ENCODE data around the gene MYO1B.

The MYO1B gene

DNA sequence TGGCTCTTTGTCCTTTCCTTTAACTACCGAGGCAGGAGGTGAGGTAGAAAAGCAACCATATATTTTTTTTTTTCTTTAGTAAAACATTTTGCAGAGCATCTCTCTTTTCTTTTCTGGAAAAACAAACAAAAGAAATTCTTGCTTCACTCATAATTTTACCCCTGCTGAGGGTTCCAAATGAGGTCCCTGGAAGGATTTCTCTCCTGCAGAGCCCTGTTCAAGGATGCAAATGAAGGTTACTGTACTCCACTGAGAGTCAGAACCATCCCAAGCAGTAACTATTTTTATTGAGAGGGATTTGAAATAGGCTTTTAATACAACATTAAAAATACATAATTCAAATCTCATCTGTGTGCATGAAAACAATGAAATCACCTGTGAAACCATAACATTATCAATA lies 19.5 kb upstream of the MYO1B start:
- Histone ChIP-seq H3K36me3 (ENCODE audit: control insufficient read depth, insufficient read depth, low read length) (no peaks in the 10 kb centered on the region), H3K4me3 (ENCODE audit: low read length) (no peak overlapping the region), H3K9me3 (ENCODE audit: control insufficient read depth, insufficient read depth, low read length) (no peaks in the 10 kb centered on the region), H3K27me3 (ENCODE audit: control insufficient read depth, insufficient read depth, low read length) (no peaks in the 10 kb centered on the region), H3K4me1 (ENCODE audit: control insufficient read depth, insufficient read depth, low read length) (peaks cover 2% of the 10 kb centered on the region; the same call in 1 of the 2 replicates), H3K27ac (ENCODE audit: low read length) (no peak overlapping the region)
- WGBS (ENCODE audit: insufficient coverage, insufficient read length): no CpG with 5 or more reads among the region's 1 CpG
- DNase-seq (ENCODE audit: low read depth, low spot score): no peak

DNA sequence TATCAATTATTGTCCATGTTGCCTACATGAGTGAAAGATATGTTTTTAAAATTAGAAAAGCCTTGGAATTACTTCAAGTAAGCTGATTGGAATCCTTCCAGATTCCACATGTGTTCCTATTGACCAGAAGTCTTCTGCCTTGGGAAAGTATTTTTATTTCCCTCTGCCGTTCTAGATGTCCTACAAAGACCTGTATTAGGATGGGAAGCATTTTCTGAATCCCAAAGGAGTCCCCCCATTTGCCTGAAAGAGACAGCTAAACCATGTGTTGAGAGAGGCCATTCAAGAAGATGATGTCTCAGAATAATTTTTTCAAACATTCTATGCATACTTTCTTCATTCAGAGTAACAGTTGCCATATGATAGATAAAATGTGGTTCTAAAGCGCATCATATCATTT lies 19.0 kb upstream of the MYO1B start:
- H3K36me3 ChIP-seq (ENCODE audit: control insufficient read depth, insufficient read depth, low read length): no peaks in the 10 kb centered on the region
- DNase-seq (ENCODE audit: low read depth, low spot score): no peak
- H3K9me3 ChIP-seq (ENCODE audit: control insufficient read depth, insufficient read depth, low read length): no peaks in the 10 kb centered on the region
- H3K4me1 ChIP-seq (ENCODE audit: control insufficient read depth, insufficient read depth, low read length): peaks cover 2% of the 10 kb centered on the region; the same call in 1 of the 2 replicates
- no CpG with 5 or more reads among the region's 2 CpGs for WGBS (ENCODE audit: insufficient coverage, insufficient read length)
- H3K27me3 ChIP-seq (ENCODE audit: control insufficient read depth, insufficient read depth, low read length): no peaks in the 10 kb centered on the region
- H3K4me3 ChIP-seq (ENCODE audit: low read length): no peak overlapping the region
- H3K27ac ChIP-seq (ENCODE audit: low read length): no peak overlapping the region

DNA sequence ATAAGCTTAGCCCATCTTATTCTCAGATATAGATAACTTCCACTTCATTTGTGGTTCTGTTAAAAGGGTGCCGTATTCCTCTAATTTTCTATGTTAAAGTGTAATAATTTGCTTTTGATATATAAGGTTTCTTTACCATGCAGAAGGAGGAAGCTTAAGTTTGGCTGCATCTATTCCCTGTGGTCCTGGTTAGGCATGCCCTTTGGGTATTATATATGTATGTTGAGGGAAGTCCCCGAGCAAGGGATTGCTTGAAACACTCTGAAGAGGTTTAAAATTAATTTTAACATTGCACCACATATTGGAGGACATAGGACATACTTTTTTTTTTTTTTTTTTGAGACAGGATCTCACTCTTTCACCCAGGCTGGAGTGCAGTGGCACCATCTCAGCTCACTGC lies 16.9 kb upstream of the MYO1B start:
- Histone ChIP-seq H3K9me3 (ENCODE audit: control insufficient read depth, insufficient read depth, low read length) (no peaks in the 10 kb centered on the region), H3K27me3 (ENCODE audit: control insufficient read depth, insufficient read depth, low read length) (no peaks in the 10 kb centered on the region), H3K36me3 (ENCODE audit: control insufficient read depth, insufficient read depth, low read length) (no peaks in the 10 kb centered on the region), H3K4me3 (ENCODE audit: low read length) (no peak overlapping the region), H3K27ac (ENCODE audit: low read length) (no peak overlapping the region), H3K4me1 (ENCODE audit: control insufficient read depth, insufficient read depth, low read length) (peaks cover 2% of the 10 kb centered on the region; the same call in 1 of the 2 replicates)
- no CpG with 5 or more reads among the region's 2 CpGs for WGBS (ENCODE audit: insufficient coverage, insufficient read length)
- DNase-seq (ENCODE audit: low read depth, low spot score): no peak

DNA sequence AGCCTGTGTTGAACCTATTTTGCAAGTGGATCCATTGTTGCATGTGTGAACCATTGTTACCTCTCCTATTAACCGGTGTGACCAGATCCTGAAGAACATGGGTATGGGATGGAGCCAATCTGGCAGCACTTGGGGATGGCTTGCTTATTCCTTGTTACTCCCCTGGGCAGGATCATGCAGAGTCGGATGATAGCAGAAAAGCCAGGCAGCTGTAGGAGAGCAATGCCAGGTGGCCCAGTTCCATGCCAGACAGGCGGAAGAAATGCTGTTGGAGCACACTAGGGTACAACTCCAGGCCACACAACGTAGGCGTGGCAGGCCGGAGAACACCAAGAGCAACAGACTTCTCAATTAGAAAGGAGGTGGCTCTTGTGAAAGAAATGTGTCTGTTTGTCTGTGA lies 16.3 kb upstream of the MYO1B start:
- H3K36me3 ChIP-seq (ENCODE audit: control insufficient read depth, insufficient read depth, low read length): no peaks in the 10 kb centered on the region
- H3K9me3 ChIP-seq (ENCODE audit: control insufficient read depth, insufficient read depth, low read length): no peaks in the 10 kb centered on the region
- WGBS (ENCODE audit: insufficient coverage, insufficient read length): no CpG with 5 or more reads among the region's 6 CpGs
- no peak for DNase-seq (ENCODE audit: low read depth, low spot score)
- H3K4me3 ChIP-seq (ENCODE audit: low read length): no peak overlapping the region
- no peaks in the 10 kb centered on the region for H3K27me3 ChIP-seq (ENCODE audit: control insufficient read depth, insufficient read depth, low read length)
- no peak overlapping the region for H3K27ac ChIP-seq (ENCODE audit: low read length)
- peaks cover 2% of the 10 kb centered on the region; the same call in 1 of the 2 replicates for H3K4me1 ChIP-seq (ENCODE audit: control insufficient read depth, insufficient read depth, low read length)

DNA sequence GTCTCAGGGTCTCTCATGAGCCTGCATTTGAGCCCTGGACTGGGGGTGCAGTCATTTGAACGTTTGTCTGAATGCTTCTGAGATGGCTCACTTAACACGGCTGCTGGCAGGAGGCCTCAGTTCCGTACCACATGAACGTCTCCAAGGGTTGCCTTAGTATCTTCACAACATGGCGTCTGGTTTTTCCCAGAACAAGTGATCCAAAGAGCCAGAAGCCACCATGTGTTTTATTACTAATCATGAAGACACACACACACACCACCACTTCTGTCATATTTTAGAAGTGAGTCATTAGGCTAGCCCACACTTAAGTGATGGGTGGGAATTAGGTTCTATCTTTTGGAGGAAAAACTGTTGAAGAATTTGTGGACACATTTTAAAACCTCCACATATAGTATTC lies 15.0 kb upstream of the MYO1B start:
- Histone ChIP-seq H3K27ac (ENCODE audit: low read length) (no peak overlapping the region), H3K36me3 (ENCODE audit: control insufficient read depth, insufficient read depth, low read length) (no peaks in the 10 kb centered on the region), H3K4me3 (ENCODE audit: low read length) (no peak overlapping the region), H3K4me1 (ENCODE audit: control insufficient read depth, insufficient read depth, low read length) (peaks cover under 1% of the 10 kb centered on the region; the same call in 1 of the 2 replicates), H3K27me3 (ENCODE audit: control insufficient read depth, insufficient read depth, low read length) (no peaks in the 10 kb centered on the region), H3K9me3 (ENCODE audit: control insufficient read depth, insufficient read depth, low read length) (no peaks in the 10 kb centered on the region)
- no CpG with 5 or more reads among the region's 5 CpGs for WGBS (ENCODE audit: insufficient coverage, insufficient read length)
- DNase-seq (ENCODE audit: low read depth, low spot score): no peak

DNA sequence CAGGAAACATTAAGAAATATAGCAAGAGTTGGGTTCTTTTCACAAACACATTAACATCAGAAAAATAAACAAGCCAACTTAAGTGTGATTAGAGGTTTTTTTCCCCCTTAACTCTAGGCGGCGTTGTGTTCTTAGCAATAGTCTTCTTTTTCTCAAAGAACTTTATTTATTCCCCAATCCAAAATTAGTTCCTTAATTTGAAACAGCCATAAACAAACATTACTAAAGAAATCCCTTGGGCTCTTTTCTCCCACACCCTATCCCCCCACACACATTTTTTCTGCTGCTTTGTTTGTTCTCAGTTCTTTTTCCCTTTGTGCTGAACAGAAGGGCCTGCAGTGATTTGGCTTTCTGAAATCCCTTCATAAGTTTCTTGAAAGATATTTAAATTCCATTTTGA lies 13.2 kb upstream of the MYO1B start:
- Histone ChIP-seq H3K9me3 (ENCODE audit: control insufficient read depth, insufficient read depth, low read length) (no peaks in the 10 kb centered on the region), H3K36me3 (ENCODE audit: control insufficient read depth, insufficient read depth, low read length) (no peaks in the 10 kb centered on the region), H3K27me3 (ENCODE audit: control insufficient read depth, insufficient read depth, low read length) (no peaks in the 10 kb centered on the region), H3K27ac (ENCODE audit: low read length) (no peak overlapping the region), H3K4me3 (ENCODE audit: low read length) (no peak overlapping the region), H3K4me1 (ENCODE audit: control insufficient read depth, insufficient read depth, low read length) (no peaks in the 10 kb centered on the region)
- DNase-seq (ENCODE audit: low read depth, low spot score): no peak
- WGBS (ENCODE audit: insufficient coverage, insufficient read length): no CpG with 5 or more reads among the region's 2 CpGs

DNA sequence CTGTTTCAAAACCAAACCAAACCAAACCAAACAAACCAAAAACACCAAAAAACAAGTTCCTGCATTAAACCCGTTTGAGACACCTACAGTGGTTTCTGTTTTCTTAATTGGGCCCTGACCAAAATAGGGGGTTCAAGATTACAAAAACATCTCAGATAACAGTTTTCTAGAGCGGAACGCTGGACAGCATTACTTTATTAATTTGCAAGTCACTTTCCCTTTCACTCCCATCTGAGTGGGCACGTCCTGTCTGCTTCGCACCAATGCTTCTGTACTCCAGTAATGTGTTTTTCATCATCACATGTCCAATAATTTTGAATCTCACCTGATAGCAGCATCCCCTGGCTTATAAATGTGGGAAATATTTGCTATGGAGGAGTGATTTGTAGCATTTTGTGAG lies 11.7 kb upstream of the MYO1B start:
- Histone ChIP-seq H3K4me1 (ENCODE audit: control insufficient read depth, insufficient read depth, low read length) (no peaks in the 10 kb centered on the region), H3K4me3 (ENCODE audit: low read length) (no peak overlapping the region), H3K36me3 (ENCODE audit: control insufficient read depth, insufficient read depth, low read length) (no peaks in the 10 kb centered on the region), H3K27me3 (ENCODE audit: control insufficient read depth, insufficient read depth, low read length) (no peaks in the 10 kb centered on the region), H3K9me3 (ENCODE audit: control insufficient read depth, insufficient read depth, low read length) (no peaks in the 10 kb centered on the region), H3K27ac (ENCODE audit: low read length) (no peak overlapping the region)
- no CpG with 5 or more reads among the region's 5 CpGs for WGBS (ENCODE audit: insufficient coverage, insufficient read length)
- DNase-seq (ENCODE audit: low read depth, low spot score): no peak

DNA sequence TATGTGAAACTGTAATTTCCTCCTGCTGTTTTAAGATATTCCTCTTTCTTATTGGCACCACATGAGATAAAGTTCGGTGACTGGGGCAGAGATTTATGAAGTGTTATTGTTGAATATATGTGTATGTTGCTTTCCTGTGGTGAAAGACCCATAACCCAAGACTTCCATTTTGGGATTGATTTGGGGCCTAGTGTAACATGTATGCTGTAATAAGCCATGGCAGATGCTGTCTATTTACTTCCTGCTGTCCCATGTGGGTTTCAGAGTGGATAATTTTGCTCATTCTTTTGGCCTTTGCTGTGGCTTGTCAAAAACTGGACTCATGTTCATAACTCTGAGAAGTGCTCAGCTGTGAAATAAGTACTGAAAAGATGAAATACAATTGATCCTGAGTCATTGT lies 10.8 kb upstream of the MYO1B start:
- no CpG with 5 or more reads among the region's 1 CpG for WGBS (ENCODE audit: insufficient coverage, insufficient read length)
- Histone ChIP-seq H3K4me3 (ENCODE audit: low read length) (no peak overlapping the region), H3K9me3 (ENCODE audit: control insufficient read depth, insufficient read depth, low read length) (no peaks in the 10 kb centered on the region), H3K27ac (ENCODE audit: low read length) (no peak overlapping the region), H3K27me3 (ENCODE audit: control insufficient read depth, insufficient read depth, low read length) (no peaks in the 10 kb centered on the region), H3K4me1 (ENCODE audit: control insufficient read depth, insufficient read depth, low read length) (no peaks in the 10 kb centered on the region), H3K36me3 (ENCODE audit: control insufficient read depth, insufficient read depth, low read length) (no peaks in the 10 kb centered on the region)
- no peak for DNase-seq (ENCODE audit: low read depth, low spot score)

DNA sequence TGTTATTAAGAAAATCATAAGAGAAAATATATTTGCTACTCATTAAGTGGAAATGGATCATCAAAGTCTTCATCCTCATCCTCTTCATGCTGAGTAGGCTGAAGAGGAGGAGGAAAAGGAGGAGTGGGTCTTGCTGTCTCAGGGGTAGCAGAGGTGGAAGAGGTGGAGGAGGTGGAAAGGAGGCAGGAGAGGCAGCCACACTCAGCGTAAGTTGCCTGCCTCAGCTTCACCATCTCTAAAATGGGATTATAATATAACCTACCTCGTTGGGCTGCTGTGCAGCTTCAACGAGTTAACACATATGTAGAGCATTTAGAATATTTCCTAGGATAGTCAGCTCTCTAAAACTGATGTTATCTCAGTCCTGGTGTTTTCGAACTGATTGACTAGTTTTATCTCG lies 4.3 kb upstream of the MYO1B start:
- no peaks in the 10 kb centered on the region for H3K9me3 ChIP-seq (ENCODE audit: control insufficient read depth, insufficient read depth, low read length)
- H3K4me3 ChIP-seq (ENCODE audit: low read length): no peak overlapping the region
- WGBS (ENCODE audit: insufficient coverage, insufficient read length): no CpG with 5 or more reads among the region's 5 CpGs
- no peak for DNase-seq (ENCODE audit: low read depth, low spot score)
- H3K27ac ChIP-seq (ENCODE audit: low read length): no peak overlapping the region
- H3K4me1 ChIP-seq (ENCODE audit: control insufficient read depth, insufficient read depth, low read length): no peaks in the 10 kb centered on the region
- no peaks in the 10 kb centered on the region for H3K27me3 ChIP-seq (ENCODE audit: control insufficient read depth, insufficient read depth, low read length)
- H3K36me3 ChIP-seq (ENCODE audit: control insufficient read depth, insufficient read depth, low read length): no peaks in the 10 kb centered on the region

DNA sequence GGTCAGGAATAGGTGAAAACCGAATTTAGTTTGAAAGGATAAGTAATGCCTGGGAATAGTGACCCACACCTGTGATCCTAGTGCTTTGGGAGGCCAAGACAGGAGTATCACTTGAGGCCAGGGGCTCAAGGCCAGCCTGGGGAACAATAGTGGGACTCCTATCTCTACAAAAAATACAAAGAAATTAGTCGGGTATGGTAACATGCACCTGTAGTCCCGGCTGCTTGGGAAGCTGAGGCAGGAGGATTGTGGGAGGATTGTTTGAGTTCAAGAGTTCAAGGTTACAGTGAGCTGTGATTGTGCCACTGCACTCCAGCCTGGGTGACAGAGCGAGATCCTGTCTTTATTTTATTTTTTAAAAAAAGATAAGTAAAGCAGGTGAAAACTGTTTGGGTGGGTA lies 3.8 kb upstream of the MYO1B start:
- WGBS (ENCODE audit: insufficient coverage, insufficient read length): no CpG with 5 or more reads among the region's 4 CpGs
- Histone ChIP-seq H3K36me3 (ENCODE audit: control insufficient read depth, insufficient read depth, low read length) (no peaks in the 10 kb centered on the region), H3K4me3 (ENCODE audit: low read length) (no peak overlapping the region), H3K27ac (ENCODE audit: low read length) (no peak overlapping the region), H3K27me3 (ENCODE audit: control insufficient read depth, insufficient read depth, low read length) (no peaks in the 10 kb centered on the region), H3K4me1 (ENCODE audit: control insufficient read depth, insufficient read depth, low read length) (no peaks in the 10 kb centered on the region), H3K9me3 (ENCODE audit: control insufficient read depth, insufficient read depth, low read length) (no peaks in the 10 kb centered on the region)
- no peak for DNase-seq (ENCODE audit: low read depth, low spot score)

DNA sequence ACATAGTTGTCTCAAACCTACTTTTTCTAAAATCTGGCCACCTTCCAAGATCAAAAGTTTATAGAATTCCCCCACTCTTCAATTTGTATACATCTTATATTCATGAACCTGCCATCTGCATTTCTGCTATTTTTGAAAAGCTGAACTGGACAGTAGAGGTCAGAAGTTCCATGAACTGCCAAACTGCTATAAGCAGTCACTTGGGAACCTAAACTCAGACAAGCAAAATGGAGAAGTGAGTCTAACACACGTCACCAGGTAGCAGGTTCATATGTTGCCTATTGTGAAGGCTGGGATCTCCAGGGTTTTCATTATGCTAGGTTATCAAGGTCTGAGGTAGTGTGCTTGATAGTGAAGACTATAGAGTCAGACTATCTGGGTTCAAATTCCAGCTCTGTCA lies 2.0 kb upstream of the MYO1B start:
- Histone ChIP-seq H3K27me3 (ENCODE audit: control insufficient read depth, insufficient read depth, low read length) (no peaks in the 10 kb centered on the region), H3K9me3 (ENCODE audit: control insufficient read depth, insufficient read depth, low read length) (no peaks in the 10 kb centered on the region), H3K27ac (ENCODE audit: low read length) (no peak overlapping the region), H3K4me1 (ENCODE audit: control insufficient read depth, insufficient read depth, low read length) (peaks cover 6% of the 10 kb centered on the region; the same call in 1 of the 2 replicates), H3K4me3 (ENCODE audit: low read length) (no peak overlapping the region), H3K36me3 (ENCODE audit: control insufficient read depth, insufficient read depth, low read length) (no peaks in the 10 kb centered on the region)
- DNase-seq (ENCODE audit: low read depth, low spot score): no peak
- no CpG with 5 or more reads among the region's 1 CpG for WGBS (ENCODE audit: insufficient coverage, insufficient read length)

Data from iPS DF 6.9 (cell line).